GM10266 (cell line): Measurements from ENCODE around the gene MAT2B.

Experiments used
- DNase-seq: peaks from one replicate; pipeline ENCODE4 v3.0.0; 2012; ENCODE audit errors: extremely low spot score
- CTCF ChIP-seq: IDR thresholded peaks from 2 replicates; pipeline ENCODE4 v1.5.1; 2012; ENCODE audit warnings: mild to moderate bottlenecking, low read depth; ENCODE audit not compliant: control insufficient read depth, insufficient read depth; ENCODE audit errors: missing control alignments

Gene MAT2B

GRCh38 chr5:163509291-163509951 lies 4.0 kb downstream of the MAT2B start:
- DNase-seq, result no peak
- no peak for TF ChIP-seq CTCF

DNA sequence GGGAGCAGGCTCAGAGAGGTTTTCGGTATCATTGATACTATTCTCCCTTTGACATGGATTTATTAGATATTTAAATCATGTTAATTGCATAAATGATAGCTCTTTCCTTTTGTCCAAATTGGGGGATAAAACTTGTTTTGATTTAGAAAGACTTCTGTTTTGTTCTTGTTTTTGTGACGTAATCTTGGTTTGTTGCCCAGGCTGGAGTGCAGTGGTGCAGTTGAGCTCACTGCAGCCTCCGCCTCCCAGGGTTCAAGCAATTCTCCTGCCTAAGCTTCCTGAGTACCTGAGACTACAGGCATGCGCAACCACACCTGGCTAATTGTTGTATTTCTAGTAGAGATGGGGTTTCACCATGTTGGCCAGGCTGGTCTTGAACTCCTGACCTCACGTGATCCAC lies 7.1 kb downstream of the MAT2B start:
- TF ChIP-seq CTCF, result no peak
- no peak for DNase-seq

- no peak for TF ChIP-seq CTCF
- DNase-seq, result no peak
These were observed 19.7 kb downstream of the MAT2B start for GRCh38 chr5:163525096-163525495.

DNA sequence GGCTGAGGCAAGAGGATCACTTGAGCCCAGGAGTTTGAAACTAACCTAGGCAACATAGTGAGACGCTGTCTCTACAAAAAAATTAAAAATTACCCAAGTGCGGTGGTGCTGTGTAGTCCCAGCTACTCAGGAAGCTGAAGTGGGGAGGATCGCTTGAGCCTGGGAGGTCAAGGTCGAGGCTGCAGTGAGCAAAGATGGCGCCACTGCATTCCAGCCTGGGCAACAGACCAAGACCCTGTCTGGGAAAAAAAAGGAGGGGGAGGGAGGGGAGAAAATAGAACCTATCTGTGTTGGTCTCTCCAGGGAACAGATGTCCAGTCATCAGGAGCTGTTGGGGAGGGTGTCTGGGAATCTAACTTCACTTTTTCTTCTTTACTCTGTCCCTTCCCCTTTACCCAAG lies 24.3 kb downstream of the MAT2B start:
- no peak for DNase-seq
- no peak for TF ChIP-seq CTCF

- DNase-seq, result no peak
- TF ChIP-seq CTCF, result no peak
These were observed 25.9 kb downstream of the MAT2B start for GRCh38 chr5:163531272-163531671.

DNA sequence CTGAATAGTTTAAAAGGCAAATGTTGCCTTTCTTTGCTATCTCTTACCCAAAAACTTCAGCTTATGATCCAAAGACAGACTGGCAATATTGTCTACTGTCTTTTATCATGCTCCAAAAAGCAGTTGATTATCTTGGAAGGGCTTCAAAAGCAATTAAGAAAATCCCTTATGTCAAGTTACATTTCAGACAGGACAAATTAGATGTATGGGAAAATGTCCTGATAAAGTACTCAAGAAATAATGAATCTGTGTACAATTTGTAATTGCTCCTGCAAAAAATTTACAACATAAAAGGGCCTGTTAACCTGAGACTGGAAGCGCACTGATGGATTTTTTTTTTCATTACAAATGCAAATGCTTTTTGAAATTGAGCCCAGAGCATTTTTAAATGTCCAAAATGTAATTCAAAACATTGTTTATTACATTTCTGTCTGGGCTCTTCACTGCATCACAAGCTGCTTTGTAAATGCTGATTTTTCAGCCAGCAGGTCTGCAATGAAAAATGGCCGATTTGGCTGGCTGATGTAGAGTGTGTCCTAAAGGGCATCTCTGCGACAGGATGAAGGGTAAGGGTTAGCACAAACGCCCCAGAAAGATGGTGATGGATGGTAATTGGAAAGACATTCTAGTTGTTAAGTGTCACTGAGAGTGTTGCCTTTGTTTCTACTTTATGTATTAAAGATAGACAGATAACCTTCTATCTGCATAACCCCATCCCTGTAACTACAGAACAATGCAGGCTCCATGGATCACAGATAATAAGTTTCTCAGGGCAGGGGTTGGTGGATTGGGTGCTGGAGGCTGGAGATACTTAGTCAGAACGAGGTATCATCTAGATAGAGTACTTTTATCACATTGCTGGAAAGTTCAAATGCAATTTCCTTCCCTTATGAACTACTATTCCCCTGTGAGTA lies 27.0 kb downstream of the MAT2B start:
- DNase-seq, result no peak

More for the DNA sequence above, 27.0 kb downstream of the MAT2B start:
- no peak for TF ChIP-seq CTCF
